HL-60/S4 (cell line): Measurements from ENCODE around the gene CDADC1.
"Not testable (repeated sequence)": the region's sequence is repeated elsewhere in the genome, so short reads cannot be mapped to it uniquely, and the experiment has no call there.

Experiments used
- in situ Hi-C: fragments of 300-500 bp; cut with MboI; formaldehyde crosslinking; loops from 2 replicates; pipeline ENCODE4 v1.14.3; 2022; ENCODE audit warnings: low sequenced_read_pairs

CDADC1 gene

GRCh38 chr13:49292742-49293486 lies 45.2 kb downstream of the CDADC1 start:
- in situ Hi-C loops: no loop called here

DNA sequence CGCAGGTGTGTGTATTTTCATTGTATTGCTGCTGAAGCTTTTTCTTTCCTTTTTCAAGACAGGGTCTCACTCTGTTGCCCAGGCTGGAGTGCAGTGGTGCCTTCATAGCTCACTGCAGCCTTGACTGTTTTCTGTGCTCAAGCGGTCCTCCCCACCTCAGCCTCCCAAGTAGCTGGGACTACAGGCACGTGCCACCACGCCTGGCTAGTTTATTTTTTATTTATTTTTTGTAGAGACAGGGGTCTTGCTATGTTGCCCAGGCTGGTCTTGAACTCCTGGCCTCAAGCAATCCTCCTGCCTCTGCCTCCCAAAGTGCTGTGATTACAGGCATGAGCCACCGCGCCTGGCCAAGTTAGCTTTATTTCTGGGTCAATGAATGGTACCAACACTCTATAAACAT lies 47.0 kb downstream of the CDADC1 start:
- in situ Hi-C loops: not testable (repeated sequence)

- in situ Hi-C loops: no loop called here
Measured at GRCh38 chr13:49295244-49295643, 47.5 kb downstream of the CDADC1 start.

DNA sequence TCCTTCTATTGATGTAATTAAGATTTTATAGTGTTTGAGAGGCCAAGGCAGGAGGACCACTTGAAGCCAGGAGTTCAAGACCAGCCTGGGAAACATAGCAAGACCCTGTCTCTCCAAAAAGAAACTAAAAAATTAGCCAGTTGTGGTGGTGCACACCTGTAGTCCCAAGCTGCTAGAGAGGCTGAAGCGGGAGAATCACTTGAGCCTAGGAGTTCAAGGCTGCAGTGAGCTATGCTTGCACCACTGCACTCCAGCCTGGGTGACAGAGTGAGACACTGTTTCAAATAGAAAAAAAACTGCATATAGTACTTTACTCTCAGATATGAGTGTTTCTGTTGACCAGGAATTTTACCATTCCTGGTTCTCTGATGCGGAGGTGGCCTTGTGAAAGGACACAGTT lies 48.9 kb downstream of the CDADC1 start:
- in situ Hi-C loops: no loop called here

GRCh38 chr13:49297338-49297737 lies 49.6 kb downstream of the CDADC1 start:
- in situ Hi-C loops: no loop called here

DNA sequence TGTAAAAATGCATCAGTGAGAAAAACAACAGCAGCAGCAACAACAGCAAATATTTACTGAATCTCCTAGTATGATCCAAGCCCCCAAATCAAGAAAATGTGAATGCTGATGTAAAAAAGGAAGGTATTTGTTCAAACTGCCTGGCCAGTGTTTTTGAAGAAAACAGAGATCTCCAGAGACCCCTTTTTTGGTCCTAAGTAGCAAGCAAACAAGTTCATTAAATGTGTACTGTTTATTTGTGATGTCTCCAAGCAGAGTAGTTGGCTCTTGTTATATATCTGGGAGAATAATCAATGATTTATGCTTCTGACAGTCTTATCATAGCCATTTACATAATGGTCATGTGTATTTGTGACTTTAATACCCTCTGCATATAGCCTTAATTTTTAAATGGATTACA lies 50.7 kb downstream of the CDADC1 start:
- in situ Hi-C loops: no loop called here

- in situ Hi-C loops: no loop called here
Measured at GRCh38 chr13:49298903-49299605, 51.3 kb downstream of the CDADC1 start.

- in situ Hi-C loops: loop anchor here (5.0 to 25.0 kb wide), 2 partner anchors 307 to 537 kb away; no protein-coding TSS in a partner anchor
Measured at GRCh38 chr13:49300276-49300675, 52.6 kb downstream of the CDADC1 start.

DNA sequence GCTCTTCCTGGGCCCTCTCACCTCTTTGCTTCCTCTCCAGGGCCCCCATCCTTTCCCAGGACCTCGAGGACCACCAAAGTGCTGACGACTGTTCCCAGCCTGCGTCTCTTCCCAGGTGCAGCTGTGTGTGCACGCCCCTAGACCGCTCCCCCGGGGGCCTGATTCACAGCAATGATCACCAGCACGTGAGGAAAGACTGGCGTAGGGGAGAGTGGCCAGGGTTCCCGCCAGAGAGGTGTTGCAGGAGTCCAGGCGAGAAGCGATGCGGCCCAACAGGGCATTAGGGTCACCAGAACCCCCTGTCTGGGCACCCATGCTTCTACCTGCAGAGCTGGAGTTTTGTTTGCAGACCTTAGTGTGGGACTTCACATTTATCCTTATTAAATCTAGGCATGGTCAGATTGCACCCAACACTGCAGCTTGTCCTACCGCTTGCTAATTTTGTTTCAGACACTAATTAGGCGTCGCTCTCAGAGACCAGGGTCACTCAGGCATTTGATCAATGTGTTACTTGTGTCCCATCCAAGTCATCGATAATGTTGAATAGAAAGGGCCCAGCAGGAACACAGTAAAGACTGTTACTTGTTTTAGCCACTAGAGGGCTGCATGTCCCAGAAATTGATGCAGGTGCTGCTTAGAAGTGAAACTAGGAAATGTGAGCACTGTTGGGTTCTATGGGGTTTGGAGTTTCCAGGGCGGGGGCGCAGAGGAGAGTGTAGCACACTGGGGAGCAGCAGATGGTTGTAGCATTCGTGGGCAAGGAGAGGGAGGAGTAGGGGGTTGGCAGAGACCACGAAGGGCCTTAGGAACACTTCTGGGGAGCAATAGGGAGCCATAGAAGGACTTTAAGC lies 53.2 kb downstream of the CDADC1 start:
- in situ Hi-C loops: loop anchor here (5.0 to 25.0 kb wide), 2 partner anchors 306 to 536 kb away; no protein-coding TSS in a partner anchor

GRCh38 chr13:49302222-49302621 lies 54.5 kb downstream of the CDADC1 start:
- in situ Hi-C loops: loop anchor here (5.0 to 25.0 kb wide), 2 partner anchors 305 to 535 kb away; no protein-coding TSS in a partner anchor

DNA sequence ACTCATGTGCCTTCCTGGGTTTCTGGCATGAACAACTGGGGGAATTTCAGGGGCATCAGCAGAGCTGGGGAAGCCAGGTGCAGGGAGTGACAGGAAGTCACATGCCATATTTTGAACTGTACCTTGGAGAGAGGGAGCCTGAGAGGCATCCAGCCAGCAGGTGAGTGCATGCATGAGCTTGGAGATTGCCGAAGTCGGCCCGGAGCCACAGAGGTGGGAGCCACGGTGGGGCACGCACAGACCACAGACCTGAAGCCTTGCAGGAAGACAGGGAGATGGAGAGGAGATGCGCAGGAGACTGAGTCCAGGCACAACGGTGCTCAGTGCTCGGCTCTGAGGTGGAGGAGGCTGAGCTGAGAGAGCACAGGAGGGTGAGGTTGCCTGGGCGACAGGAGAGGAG lies 55.1 kb downstream of the CDADC1 start:
- in situ Hi-C loops: loop anchor here (5.0 to 25.0 kb wide), 2 partner anchors 304 to 534 kb away; no protein-coding TSS in a partner anchor

- in situ Hi-C loops: loop anchor here (5.0 to 25.0 kb wide), 2 partner anchors 304 to 534 kb away; no protein-coding TSS in a partner anchor
Measured at GRCh38 chr13:49303533-49304252, 56.0 kb downstream of the CDADC1 start.

GRCh38 chr13:49304356-49304755 lies 56.6 kb downstream of the CDADC1 start:
- in situ Hi-C loops: loop anchor here (5.0 to 25.0 kb wide), 2 partner anchors 303 to 533 kb away; no protein-coding TSS in a partner anchor

DNA sequence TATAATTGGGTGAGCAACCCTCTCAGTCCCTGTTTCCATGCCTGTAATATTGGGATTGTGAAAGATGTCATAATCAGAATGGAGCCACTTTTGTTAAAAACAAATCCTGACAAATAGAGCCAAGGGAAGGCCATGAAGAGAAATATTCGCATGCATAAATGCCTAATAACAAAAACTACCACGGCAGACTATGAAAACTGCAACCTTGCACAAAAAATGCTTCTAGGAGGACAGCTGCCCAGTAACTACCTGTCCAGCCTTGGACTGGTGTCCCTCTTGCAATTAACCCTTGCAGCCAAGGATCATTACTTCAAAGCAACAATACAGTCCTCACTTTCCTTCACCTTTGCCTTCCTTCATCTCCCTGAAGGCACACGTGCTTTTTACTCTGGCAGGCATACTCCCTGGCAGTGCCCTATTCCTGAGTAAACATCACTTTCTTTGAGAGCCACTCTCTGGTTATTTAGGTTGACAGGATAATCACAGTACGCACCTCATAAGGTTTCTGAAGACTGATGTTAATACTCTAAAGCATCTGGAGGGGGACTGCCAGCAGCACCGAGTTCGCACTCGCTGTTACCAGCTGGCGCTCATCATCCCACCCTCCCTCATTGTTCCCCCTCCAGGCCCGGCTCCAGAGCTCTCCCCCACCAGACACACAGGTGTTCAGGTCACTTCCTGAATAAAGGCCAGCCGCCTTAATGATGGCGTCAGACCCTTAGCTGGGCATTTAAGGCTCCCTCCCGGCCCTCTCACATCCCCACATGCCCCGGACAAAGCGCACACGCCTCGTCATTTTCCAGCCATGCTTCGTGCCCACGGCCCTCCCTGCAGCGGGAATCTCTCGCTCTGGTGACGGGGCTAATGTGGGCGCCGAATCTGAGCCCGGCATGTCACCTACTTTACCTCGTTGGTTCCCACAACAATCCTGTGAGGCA lies 57.3 kb downstream of the CDADC1 start:
- in situ Hi-C loops: loop anchor here (5.0 to 25.0 kb wide), 2 partner anchors 302 to 532 kb away; no protein-coding TSS in a partner anchor

- in situ Hi-C loops: loop anchor here (25.0 kb wide), 1 partner anchor 531 kb away; no protein-coding TSS in a partner anchor
Measured at GRCh38 chr13:49305792-49306425, 58.2 kb downstream of the CDADC1 start.

GRCh38 chr13:49307365-49307764 lies 59.6 kb downstream of the CDADC1 start:
- in situ Hi-C loops: loop anchor here (25.0 kb wide), 1 partner anchor 530 kb away; no protein-coding TSS in a partner anchor

DNA sequence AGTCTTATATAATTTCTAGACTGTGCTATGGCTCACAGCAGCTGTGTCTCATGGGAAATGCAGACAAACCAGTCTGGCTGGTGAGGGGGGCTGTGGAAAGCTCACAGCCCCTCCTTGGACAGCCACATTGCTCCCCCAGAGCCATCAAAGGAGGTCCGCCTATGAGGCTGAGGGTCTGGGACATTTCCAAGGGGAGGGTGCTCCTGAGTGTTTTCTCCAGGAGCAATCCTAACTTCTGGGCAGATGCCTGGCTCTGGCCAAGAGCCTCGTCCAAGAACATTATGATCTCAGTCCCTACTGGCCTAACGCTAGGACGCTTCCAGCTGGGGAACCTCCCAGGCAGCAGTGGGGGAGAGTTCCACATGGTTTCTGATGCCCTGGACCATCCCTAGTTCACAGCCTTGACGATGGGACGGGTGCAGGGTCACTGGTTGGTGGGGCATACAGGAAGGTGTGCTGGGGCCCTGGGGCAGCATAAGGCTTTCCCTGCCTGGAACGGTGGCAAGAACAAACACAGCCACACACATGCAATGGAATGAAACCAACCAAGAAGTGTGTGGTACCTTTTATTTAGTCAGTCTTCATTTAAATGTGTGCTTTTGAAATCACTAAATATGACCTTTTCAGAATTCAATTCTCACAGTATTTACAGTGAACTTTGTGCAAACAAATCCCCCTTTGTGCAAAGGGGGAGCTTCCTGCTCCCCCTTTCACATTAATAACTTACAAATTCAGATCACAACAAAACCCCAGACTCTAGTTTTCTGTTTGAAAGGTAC lies 60.6 kb downstream of the CDADC1 start:
- in situ Hi-C loops: loop anchor here (25.0 kb wide), 1 partner anchor 529 kb away; no protein-coding TSS in a partner anchor
